Activated naive CD4-positive, alpha-beta T cell treated with anti-CD3 and anti-CD28 coated beads for 36 hours (primary cell): ENCODE data around the gene PAGE4. TPM values are rescaled to one million over a fixed set of nuclear protein-coding genes. Genes with fewer than 3 reads are reported as not detected.
A peak's percentile ranks its signal among the peaks of the same experiment; 100 is the strongest.

Experiments
- CTCF ChIA-PET: fragments of 350-600 bp; sonication (Branson Sonifier 250); formaldehyde crosslinking; loops from one replicate; lab custom pipeline; 2021; ENCODE audit warnings: antibody characterized with exemption; lab: Charles Lee
- DNase-seq: peaks from one replicate; pipeline ENCODE4 v3.0.0-alpha.2; 2020
- H3K27ac Mint-ChIP-seq: one replicate; pipeline ENCODE4 v1.8.0; 2021; ENCODE audit warnings: mild to moderate bottlenecking, mixed read lengths
- H3K27me3 Mint-ChIP-seq: one replicate; pipeline ENCODE4 v1.8.0; 2021; ENCODE audit warnings: low read depth, mixed read lengths
- H3K36me3 Mint-ChIP-seq: one replicate; pipeline ENCODE4 v1.8.0; 2021; ENCODE audit warnings: low read depth, mixed read lengths
- H3K4me1 Mint-ChIP-seq: one replicate; pipeline ENCODE4 v1.8.0; 2021; ENCODE audit warnings: low read depth, mixed read lengths
- H3K4me3 Mint-ChIP-seq: one replicate; pipeline ENCODE4 v1.8.0; 2021; ENCODE audit warnings: mild to moderate bottlenecking, moderate library complexity, mixed read lengths
- H3K9me3 Mint-ChIP-seq: one replicate; pipeline ENCODE4 v1.8.0; 2021; ENCODE audit warnings: mixed read lengths
- intact Hi-C: fragments of 100-400 bp; cut with micrococcal nuclease; formaldehyde crosslinking; loops from one replicate; pipeline ENCODE4 v1.15.1; 2023
- total RNA-seq, 2 experiments: library from RNA; stranded (reverse); gene quantifications; one replicate each; pipeline ENCODE4 v1.2.3, GENCODE V29; 2021

Gene PAGE4
- total RNA-seq: not detected

GRCh38 chrX:49829016-49829415, at the start of gene PAGE4:
Gene PAGE4, plus strand, starts transcription at chrX:49829303. Its CDS starts 1,126 bp downstream, at chrX:49830429.
- CTCF ChIA-PET: no interaction called here
- Mint-ChIP-seq H3K9me3 (no peaks in the 10 kb centered on the region), H3K4me1 (no peaks in the 10 kb centered on the region), H3K27ac (no peak within 1 kb of the TSS), H3K27me3 (no peaks in the 10 kb centered on the region), H3K4me3 (no peak within 1 kb of the TSS), H3K36me3 (no peaks in the 10 kb centered on the region)
- intact Hi-C loops: no loop called here
- no peak for DNase-seq

GRCh38 chrX:49784747-49785280, 44.3 kb upstream of the PAGE4 start:
- Mint-ChIP-seq H3K9me3 (no peaks in the 10 kb centered on the region), H3K4me1 (no peaks in the 10 kb centered on the region), H3K36me3 (no peaks in the 10 kb centered on the region), H3K4me3 (no peak overlapping the region), H3K27ac (no peak overlapping the region), H3K27me3 (no peaks in the 10 kb centered on the region)
- intact Hi-C loops: loop anchor here (5.0 kb wide), 1 partner anchor 607 kb away; no protein-coding TSS in a partner anchor
- CTCF ChIA-PET: no interaction called here
- DNase-seq: no peak

GRCh38 chrX:49792376-49792775, 36.7 kb upstream of the PAGE4 start:
- no peak overlapping the region for H3K4me3 Mint-ChIP-seq
- H3K36me3 Mint-ChIP-seq: no peaks in the 10 kb centered on the region
- no peak for DNase-seq
- intact Hi-C loops: no loop called here
- no peak overlapping the region for H3K27ac Mint-ChIP-seq
- H3K27me3 Mint-ChIP-seq: no peaks in the 10 kb centered on the region
- CTCF ChIA-PET: no interaction called here
- no peaks in the 10 kb centered on the region for H3K4me1 Mint-ChIP-seq
- H3K9me3 Mint-ChIP-seq: no peaks in the 10 kb centered on the region

- intact Hi-C loops: no loop called here
- no peaks in the 10 kb centered on the region for H3K27me3 Mint-ChIP-seq
- no peaks in the 10 kb centered on the region for H3K4me1 Mint-ChIP-seq
- no peaks in the 10 kb centered on the region for H3K9me3 Mint-ChIP-seq
- H3K36me3 Mint-ChIP-seq: no peaks in the 10 kb centered on the region
- CTCF ChIA-PET: no interaction called here
- DNase-seq: no peak
- no peak overlapping the region for H3K4me3 Mint-ChIP-seq
- no peak overlapping the region for H3K27ac Mint-ChIP-seq
Observed at GRCh38 chrX:49793686-49794085, 35.4 kb upstream of the PAGE4 start.

- Mint-ChIP-seq H3K27me3 (no peaks in the 10 kb centered on the region), H3K36me3 (no peaks in the 10 kb centered on the region), H3K27ac (no peak overlapping the region), H3K9me3 (peaks cover 1% of the 10 kb centered on the region), H3K4me1 (no peaks in the 10 kb centered on the region), H3K4me3 (no peak overlapping the region)
- intact Hi-C loops: no loop called here
- DNase-seq: no peak
- CTCF ChIA-PET: no interaction called here
Observed at GRCh38 chrX:49799828-49800227, 29.3 kb upstream of the PAGE4 start.

GRCh38 chrX:49809891-49810632, 19.0 kb upstream of the PAGE4 start:
- Mint-ChIP-seq H3K27ac (no peak overlapping the region), H3K4me3 (no peak overlapping the region), H3K4me1 (no peaks in the 10 kb centered on the region), H3K27me3 (no peaks in the 10 kb centered on the region), H3K36me3 (peaks cover 2% of the 10 kb centered on the region), H3K9me3 (peaks cover 4% of the 10 kb centered on the region)
- intact Hi-C loops: no loop called here
- CTCF ChIA-PET: no interaction called here
- no peak for DNase-seq

- CTCF ChIA-PET: no interaction called here
- Mint-ChIP-seq H3K27me3 (no peaks in the 10 kb centered on the region), H3K4me3 (no peak overlapping the region), H3K27ac (no peak overlapping the region), H3K36me3 (no peaks in the 10 kb centered on the region), H3K9me3 (no peaks in the 10 kb centered on the region), H3K4me1 (no peaks in the 10 kb centered on the region)
- no peak for DNase-seq
- intact Hi-C loops: no loop called here
Observed at GRCh38 chrX:49812177-49812576, 16.9 kb upstream of the PAGE4 start.

GRCh38 chrX:49816435-49816834, 12.7 kb upstream of the PAGE4 start:
- no peaks in the 10 kb centered on the region for H3K36me3 Mint-ChIP-seq
- H3K4me1 Mint-ChIP-seq: no peaks in the 10 kb centered on the region
- CTCF ChIA-PET: no interaction called here
- no peak overlapping the region for H3K27ac Mint-ChIP-seq
- H3K9me3 Mint-ChIP-seq: no peaks in the 10 kb centered on the region
- intact Hi-C loops: no loop called here
- H3K4me3 Mint-ChIP-seq: no peak overlapping the region
- no peak for DNase-seq
- H3K27me3 Mint-ChIP-seq: no peaks in the 10 kb centered on the region

GRCh38 chrX:49838374-49838773, 9.3 kb downstream of the PAGE4 start:
- Mint-ChIP-seq H3K9me3 (no peaks in the 10 kb centered on the region), H3K27ac (no peak overlapping the region), H3K27me3 (no peaks in the 10 kb centered on the region), H3K4me1 (peaks cover 2% of the 10 kb centered on the region), H3K36me3 (no peaks in the 10 kb centered on the region), H3K4me3 (no peak overlapping the region)
- CTCF ChIA-PET: interaction anchor here (0.8 to 1.8 kb wide), 7 partner anchors 14 to 545 kb away, joined by 3 to 8 read pairs (median 4); partner anchors contain the start of genes CLCN5 and USP27X
- peak; percentile 36 for DNase-seq
- intact Hi-C loops: loop anchor here (1.0 to 5.0 kb wide), 2 partner anchors 77 to 546 kb away; no protein-coding TSS in a partner anchor

GRCh38 chrX:49840679-49841078, 11.6 kb downstream of the PAGE4 start:
- Mint-ChIP-seq H3K27ac (no peak overlapping the region), H3K4me1 (peaks cover 2% of the 10 kb centered on the region), H3K4me3 (no peak overlapping the region), H3K36me3 (no peaks in the 10 kb centered on the region), H3K9me3 (no peaks in the 10 kb centered on the region), H3K27me3 (no peaks in the 10 kb centered on the region)
- CTCF ChIA-PET: no interaction called here
- intact Hi-C loops: loop anchor here (1.0 to 10.0 kb wide), 3 partner anchors 36 to 646 kb away; no protein-coding TSS in a partner anchor
- peak; percentile 79 for DNase-seq

- Mint-ChIP-seq H3K9me3 (no peaks in the 10 kb centered on the region), H3K27me3 (no peaks in the 10 kb centered on the region), H3K27ac (no peak overlapping the region), H3K4me3 (no peak overlapping the region), H3K36me3 (no peaks in the 10 kb centered on the region), H3K4me1 (peaks cover 2% of the 10 kb centered on the region)
- CTCF ChIA-PET: no interaction called here
- no peak for DNase-seq
- intact Hi-C loops: loop anchor here (10.0 kb wide), 1 partner anchor 648 kb away; no protein-coding TSS in a partner anchor
Observed at GRCh38 chrX:49842621-49843020, 13.5 kb downstream of the PAGE4 start.

GRCh38 chrX:49844611-49845010, 15.5 kb downstream of the PAGE4 start:
- Mint-ChIP-seq H3K27me3 (no peaks in the 10 kb centered on the region), H3K36me3 (no peaks in the 10 kb centered on the region), H3K4me3 (no peak overlapping the region), H3K9me3 (peaks cover 1% of the 10 kb centered on the region), H3K27ac (no peak overlapping the region), H3K4me1 (peaks cover 2% of the 10 kb centered on the region)
- intact Hi-C loops: loop anchor here (10.0 kb wide), 1 partner anchor 650 kb away; no protein-coding TSS in a partner anchor
- DNase-seq: no peak
- CTCF ChIA-PET: no interaction called here
